Astrocyte (in vitro differentiated cells and primary cell): ENCODE measurements around the gene MYO7B. TPM values are rescaled to one million over a fixed set of nuclear protein-coding genes. Genes with fewer than 3 reads are reported as not detected.

Experiments used
- DNase-seq: peaks from one replicate; pipeline ENCODE4 v3.0.0-alpha.2; 2010; ENCODE audit warnings: low read depth
- FAIRE-seq: peaks from 2 replicates; lab custom pipeline; 2011; peaks lifted over from hg19 to GRCh38; lab: Jason Lieb, UNC
- H2AFZ ChIP-seq: 2 replicates; pipeline ENCODE4 v1.6.0; 2012; ENCODE audit warnings: low read depth, low read length, inconsistent platforms
- H3K27ac ChIP-seq: 2 replicates; pipeline ENCODE4 v1.5.1; 2011; ENCODE audit warnings: low read depth, low read length, inconsistent platforms
- H3K27me3 ChIP-seq: 2 replicates; pipeline ENCODE4 v1.6.0; 2011; ENCODE audit warnings: low read length, inconsistent platforms; ENCODE audit not compliant: insufficient read depth
- H3K36me3 ChIP-seq: 2 replicates; pipeline ENCODE4 v1.5.1; 2011; ENCODE audit warnings: low read length, inconsistent platforms; ENCODE audit not compliant: insufficient read depth
- H3K4me1 ChIP-seq: 2 replicates; pipeline ENCODE4 v1.5.1; 2011; ENCODE audit warnings: low read length, inconsistent platforms; ENCODE audit not compliant: insufficient read depth
- H3K4me2 ChIP-seq: 2 replicates; pipeline ENCODE4 v1.6.0; 2012; ENCODE audit warnings: low read length, inconsistent platforms
- H3K4me3 ChIP-seq: 2 replicates; pipeline ENCODE4 v1.5.1; 2011; ENCODE audit warnings: low read depth, mild to moderate bottlenecking, low read length, inconsistent platforms; ENCODE audit not compliant: insufficient read depth
- H3K79me2 ChIP-seq: 2 replicates; pipeline ENCODE4 v1.6.0; 2012; ENCODE audit warnings: mild to moderate bottlenecking, low read length, inconsistent platforms; ENCODE audit not compliant: insufficient read depth
- H3K9ac ChIP-seq: 2 replicates; pipeline ENCODE4 v1.6.0; 2012; ENCODE audit warnings: mild to moderate bottlenecking, low read length, inconsistent platforms
- H3K9me3 ChIP-seq: 2 replicates; pipeline ENCODE4 v1.5.1; 2012; ENCODE audit warnings: low read depth, mild to moderate bottlenecking, low read length, inconsistent platforms; ENCODE audit not compliant: insufficient read depth
- H4K20me1 ChIP-seq: 2 replicates; pipeline ENCODE4 v1.6.0; 2012; ENCODE audit warnings: low read length, inconsistent platforms; ENCODE audit not compliant: insufficient read depth
- H3K27ac Mint-ChIP-seq: one replicate; pipeline ENCODE4 v1.8.0; 2021; ENCODE audit warnings: mild to moderate bottlenecking, mixed read lengths; ENCODE audit not compliant: unreplicated experiment
- H3K27me3 Mint-ChIP-seq: one replicate; pipeline ENCODE4 v1.8.0; 2021; ENCODE audit warnings: low read depth, mixed read lengths; ENCODE audit not compliant: unreplicated experiment
- H3K36me3 Mint-ChIP-seq: one replicate; pipeline ENCODE4 v1.8.0; 2021; ENCODE audit warnings: low read depth, mixed read lengths; ENCODE audit not compliant: unreplicated experiment
- H3K4me1 Mint-ChIP-seq: one replicate; pipeline ENCODE4 v1.8.0; 2021; ENCODE audit warnings: low read depth, mixed read lengths; ENCODE audit not compliant: unreplicated experiment
- H3K4me3 Mint-ChIP-seq: one replicate; pipeline ENCODE4 v1.8.0; 2021; ENCODE audit warnings: mild to moderate bottlenecking, moderate library complexity, mixed read lengths; ENCODE audit not compliant: unreplicated experiment
- H3K9me3 Mint-ChIP-seq: one replicate; pipeline ENCODE4 v1.8.0; 2021; ENCODE audit warnings: mild to moderate bottlenecking, mixed read lengths; ENCODE audit not compliant: unreplicated experiment
- EZH2 ChIP-seq: IDR thresholded peaks from 2 replicates; pipeline ENCODE4 v1.6.1; 2012; ENCODE audit warnings: mild to moderate bottlenecking, low read length, inconsistent platforms; ENCODE audit not compliant: insufficient read depth
- total RNA-seq: library from RNA; stranded (reverse); gene quantifications from 2 replicates; pipeline ENCODE4 v1.2.1, GENCODE V29; 2021
- TF ChIP-seq, protein P1 (sequence below): IDR thresholded peaks from 2 replicates; pipeline ENCODE4 v1.5.1; 2011; ENCODE audit warnings: low read depth, mild to moderate bottlenecking, inconsistent platforms, low read length, moderate library complexity; ENCODE audit not compliant: insufficient read depth

The MYO7B gene
- total RNA-seq, 1 donor from 2014 or later, result 0.77 TPM

DNA sequence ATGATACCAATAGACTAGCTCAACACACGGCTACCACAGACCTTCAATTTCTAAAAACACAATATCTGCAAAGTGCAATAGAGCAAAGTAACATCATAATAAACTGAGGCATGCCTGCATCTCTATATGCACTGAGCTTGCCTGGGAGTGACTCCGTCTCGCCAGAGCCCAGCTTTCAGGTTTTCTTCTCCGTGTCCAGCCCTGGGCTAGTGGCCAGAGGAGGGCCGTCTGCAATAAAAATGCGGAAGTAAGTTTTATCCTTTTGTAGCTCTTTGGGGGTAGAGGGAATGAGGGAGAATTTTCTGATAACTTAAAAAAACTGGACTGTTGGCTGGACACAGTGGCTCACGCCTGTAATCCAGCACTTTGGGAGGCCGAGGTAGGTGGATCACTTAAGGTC lies 69.5 kb downstream of the MYO7B start:
- no peak for FAIRE-seq
- H3K27ac Mint-ChIP-seq, result no peak overlapping the region
- no peak for DNase-seq

DNA sequence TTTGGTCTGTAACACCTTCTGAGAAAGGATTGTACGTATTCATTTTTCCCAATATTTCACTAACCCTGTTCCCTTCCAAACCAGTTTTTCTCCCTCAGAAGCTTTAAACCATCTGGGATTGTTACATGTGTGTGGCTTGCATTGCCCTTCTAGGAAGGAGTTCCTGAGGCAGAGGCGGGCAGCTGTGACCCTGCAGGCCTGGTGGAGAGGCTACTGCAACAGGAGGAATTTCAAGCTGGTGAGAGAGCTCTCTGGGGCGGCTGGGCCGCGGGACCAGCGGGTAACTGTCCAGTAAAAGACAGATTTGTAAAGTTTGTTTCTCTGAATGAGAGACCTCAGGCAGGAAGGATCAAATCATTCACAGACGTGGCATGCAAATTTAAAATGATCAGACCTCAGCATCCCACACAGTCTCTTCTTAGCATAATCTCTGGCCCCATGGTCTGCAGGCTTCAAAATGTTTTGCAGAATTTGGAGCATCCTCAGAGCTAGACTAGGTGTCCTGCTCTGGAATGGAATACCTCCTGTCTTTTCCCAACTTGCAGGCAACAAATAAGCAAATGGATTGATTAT lies 70.3 kb downstream of the MYO7B start:
- Mint-ChIP-seq H3K4me3 (no peak overlapping the region), H3K4me1 (peaks cover 5% of the 10 kb centered on the region), H3K9me3 (peaks cover 35% of the 10 kb centered on the region), H3K27ac (no peak overlapping the region), H3K27me3 (peaks cover 13% of the 10 kb centered on the region), H3K36me3 (peaks cover 3% of the 10 kb centered on the region)
- H3K9ac ChIP-seq, result no peak overlapping the region
- no peaks in the 10 kb centered on the region for H3K27me3 ChIP-seq
- no peaks in the 10 kb centered on the region for H4K20me1 ChIP-seq
- no peak for DNase-seq
- no peaks in the 10 kb centered on the region for H3K79me2 ChIP-seq
- no peaks in the 10 kb centered on the region for H3K36me3 ChIP-seq
- H3K4me3 ChIP-seq, result no peak overlapping the region
- no peak overlapping the region for H3K4me2 ChIP-seq
- no peak overlapping the region for H3K27ac ChIP-seq
- no peak overlapping the region for H2AFZ ChIP-seq
- no peaks in the 10 kb centered on the region for H3K4me1 ChIP-seq
- TF ChIP-seq EZH2, result no peak
- TF ChIP-seq, protein P1, sequence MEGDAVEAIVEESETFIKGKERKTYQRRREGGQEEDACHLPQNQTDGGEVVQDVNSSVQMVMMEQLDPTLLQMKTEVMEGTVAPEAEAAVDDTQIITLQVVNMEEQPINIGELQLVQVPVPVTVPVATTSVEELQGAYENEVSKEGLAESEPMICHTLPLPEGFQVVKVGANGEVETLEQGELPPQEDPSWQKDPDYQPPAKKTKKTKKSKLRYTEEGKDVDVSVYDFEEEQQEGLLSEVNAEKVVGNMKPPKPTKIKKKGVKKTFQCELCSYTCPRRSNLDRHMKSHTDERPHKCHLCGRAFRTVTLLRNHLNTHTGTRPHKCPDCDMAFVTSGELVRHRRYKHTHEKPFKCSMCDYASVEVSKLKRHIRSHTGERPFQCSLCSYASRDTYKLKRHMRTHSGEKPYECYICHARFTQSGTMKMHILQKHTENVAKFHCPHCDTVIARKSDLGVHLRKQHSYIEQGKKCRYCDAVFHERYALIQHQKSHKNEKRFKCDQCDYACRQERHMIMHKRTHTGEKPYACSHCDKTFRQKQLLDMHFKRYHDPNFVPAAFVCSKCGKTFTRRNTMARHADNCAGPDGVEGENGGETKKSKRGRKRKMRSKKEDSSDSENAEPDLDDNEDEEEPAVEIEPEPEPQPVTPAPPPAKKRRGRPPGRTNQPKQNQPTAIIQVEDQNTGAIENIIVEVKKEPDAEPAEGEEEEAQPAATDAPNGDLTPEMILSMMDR, result no peak
- FAIRE-seq, result no peak
- peaks cover 1% of the 10 kb centered on the region for H3K9me3 ChIP-seq

More for the DNA sequence above, 69.5 kb downstream of the MYO7B start:
- Mint-ChIP-seq H3K4me3 (no peak overlapping the region), H3K4me1 (peaks cover 5% of the 10 kb centered on the region), H3K36me3 (peaks cover 3% of the 10 kb centered on the region), H3K9me3 (peaks cover 34% of the 10 kb centered on the region), H3K27me3 (peaks cover 13% of the 10 kb centered on the region)
- no peaks in the 10 kb centered on the region for H4K20me1 ChIP-seq
- H3K36me3 ChIP-seq, result no peaks in the 10 kb centered on the region
- TF ChIP-seq EZH2, result no peak
- TF ChIP-seq, protein P1, result no peak
- H2AFZ ChIP-seq, result no peak overlapping the region
- H3K27me3 ChIP-seq, result no peaks in the 10 kb centered on the region
- no peak overlapping the region for H3K4me3 ChIP-seq
- H3K4me2 ChIP-seq, result no peak overlapping the region
- no peak overlapping the region for H3K9ac ChIP-seq
- H3K79me2 ChIP-seq, result no peaks in the 10 kb centered on the region
- H3K9me3 ChIP-seq, result no peaks in the 10 kb centered on the region
- H3K27ac ChIP-seq, result no peak overlapping the region
- no peaks in the 10 kb centered on the region for H3K4me1 ChIP-seq

DNA sequence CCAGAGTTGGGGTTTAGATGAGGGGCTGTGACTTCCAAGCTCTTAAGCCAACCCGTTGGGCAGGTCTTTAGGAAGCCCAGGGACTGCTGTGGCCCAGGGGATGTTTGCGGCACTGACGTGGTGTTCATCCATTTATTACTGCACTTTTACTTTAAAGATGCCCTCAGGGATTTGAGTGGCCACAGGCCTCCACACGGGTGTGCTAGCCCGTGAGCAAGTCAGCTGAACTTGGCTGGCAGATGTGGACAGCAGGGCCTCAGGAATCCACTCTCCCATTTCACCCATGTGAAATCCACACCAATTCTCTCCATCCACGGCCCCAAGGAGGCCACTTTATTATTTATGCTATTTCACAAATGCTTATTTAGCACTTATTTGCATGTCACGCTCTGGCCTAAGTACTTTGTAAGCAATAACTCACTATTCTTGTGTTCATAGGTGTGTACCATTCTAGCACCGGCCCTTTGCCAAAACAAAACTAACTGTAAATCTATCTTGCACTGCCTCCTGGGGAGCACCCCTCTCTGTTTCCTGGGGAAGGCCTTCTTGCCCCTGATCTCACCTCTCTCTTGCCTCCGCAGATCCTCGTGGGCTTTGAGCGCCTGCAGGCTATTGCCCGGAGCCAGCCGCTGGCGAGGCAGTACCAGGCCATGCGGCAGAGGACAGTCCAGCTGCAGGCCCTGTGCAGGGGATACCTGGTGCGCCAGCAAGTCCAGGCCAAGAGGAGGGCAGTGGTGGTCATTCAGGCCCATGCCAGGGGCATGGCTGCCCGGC lies 71.3 kb downstream of the MYO7B start:
- no peak overlapping the region for H3K4me3 Mint-ChIP-seq
- H3K27ac Mint-ChIP-seq, result no peak overlapping the region
- Histone ChIP-seq H4K20me1 (no peaks in the 10 kb centered on the region), H3K4me2 (no peak overlapping the region), H3K79me2 (no peaks in the 10 kb centered on the region), H3K4me1 (no peaks in the 10 kb centered on the region), H3K9me3 (peaks cover 7% of the 10 kb centered on the region), H3K36me3 (no peaks in the 10 kb centered on the region), H3K27ac (no peak overlapping the region), H3K9ac (no peak overlapping the region), H3K4me3 (no peak overlapping the region), H3K27me3 (no peaks in the 10 kb centered on the region), H2AFZ (no peak overlapping the region)
- FAIRE-seq, result no peak
- DNase-seq, result no peak
- peaks cover 16% of the 10 kb centered on the region for H3K27me3 Mint-ChIP-seq
- peaks cover 5% of the 10 kb centered on the region for H3K4me1 Mint-ChIP-seq
- no peak for TF ChIP-seq EZH2
- TF ChIP-seq, protein P1, result no peak
- peaks cover 3% of the 10 kb centered on the region for H3K36me3 Mint-ChIP-seq
- H3K9me3 Mint-ChIP-seq, result peaks cover 29% of the 10 kb centered on the region
